Mesenchymal stem cell (in vitro differentiated cells and primary cell): ENCODE data around the gene EFCAB6.

Source experiments
- DNase-seq: peaks from one replicate; pipeline ENCODE4 v3.0.0-alpha.2; 2013
- H2AFZ ChIP-seq: one replicate; pipeline ENCODE4 v1.6.1; 2013; ENCODE audit warnings: low read depth, mild to moderate bottlenecking, control low read depth, inconsistent platforms, low read length, moderate library complexity
- H2AK5ac ChIP-seq: 2 replicates; pipeline ENCODE4 v1.6.1; 2013; ENCODE audit warnings: low read length, moderate library complexity, mild to moderate bottlenecking, inconsistent platforms; ENCODE audit not compliant: severe bottlenecking
- H2BK120ac ChIP-seq: one replicate; pipeline ENCODE4 v1.6.1; 2013; ENCODE audit warnings: low read depth, mild to moderate bottlenecking, inconsistent platforms, low read length, moderate library complexity
- H2BK12ac ChIP-seq, 2 experiments: one replicate each; pipeline ENCODE4 v1.6.1; 2013; ENCODE audit warnings: inconsistent platforms in 2 of 2, low read length in 2 of 2, mild to moderate bottlenecking in 2 of 2, moderate library complexity in 2 of 2, control low read depth in 1 of 2
- H2BK15ac ChIP-seq: one replicate; pipeline ENCODE4 v1.6.1; 2013; ENCODE audit warnings: mild to moderate bottlenecking, low read depth, inconsistent platforms; ENCODE audit not compliant: poor library complexity, severe bottlenecking
- H2BK5ac ChIP-seq: 2 replicates; pipeline ENCODE4 v1.6.1; 2013; ENCODE audit warnings: low read depth, mild to moderate bottlenecking, low read length, control low read depth, inconsistent platforms; ENCODE audit not compliant: poor library complexity, severe bottlenecking
- H3K14ac ChIP-seq, 2 experiments: one replicate each; pipeline ENCODE4 v1.6.1; 2013; ENCODE audit warnings: inconsistent platforms in 2 of 2, low read length in 2 of 2, control low read depth in 1 of 2, mild to moderate bottlenecking in 1 of 2, moderate library complexity in 1 of 2
- H3K18ac ChIP-seq, 2 experiments: one replicate each; pipeline ENCODE4 v1.6.1; 2013; ENCODE audit warnings: inconsistent platforms in 2 of 2, low read length in 2 of 2, control low read depth in 1 of 2, low read depth in 1 of 2, mild to moderate bottlenecking in 1 of 2
- H3K23ac ChIP-seq, 2 experiments: one replicate each; pipeline ENCODE4 v1.6.1; 2013; ENCODE audit warnings: inconsistent platforms in 2 of 2, low read length in 2 of 2, mild to moderate bottlenecking in 2 of 2, moderate library complexity in 2 of 2, control low read depth in 1 of 2
- H3K27ac ChIP-seq: 2 replicates; pipeline ENCODE4 v1.5.1; 2013; ENCODE audit warnings: mild to moderate bottlenecking, moderate library complexity, low read length, control low read depth, inconsistent platforms; ENCODE audit not compliant: poor library complexity, severe bottlenecking
- H3K27me3 ChIP-seq, 2 experiments: 2 replicates each; pipeline versions ENCODE4 v1.6.1 to v1.7.0; 2013; ENCODE audit warnings: low read length in 2 of 2, mild to moderate bottlenecking in 2 of 2, moderate library complexity in 2 of 2, control low read depth in 1 of 2, inconsistent platforms in 1 of 2; ENCODE audit not compliant: control insufficient read depth in 1 of 2, insufficient read depth in 1 of 2
- H3K36me3 ChIP-seq, 2 experiments: 2 replicates each; pipeline versions ENCODE4 v1.6.1 to v1.7.0; 2013; ENCODE audit warnings: low read length in 2 of 2, control low read depth in 1 of 2, inconsistent platforms in 1 of 2, low read depth in 1 of 2, mild to moderate bottlenecking in 1 of 2; ENCODE audit not compliant: insufficient read depth in 2 of 2, control insufficient read depth in 1 of 2
- H3K4ac ChIP-seq, 2 experiments: one replicate each; pipeline ENCODE4 v1.6.1; 2013; ENCODE audit warnings: inconsistent platforms in 2 of 2, low read length in 2 of 2, mild to moderate bottlenecking in 2 of 2, moderate library complexity in 2 of 2, control low read depth in 1 of 2, low read depth in 1 of 2
- H3K4me1 ChIP-seq: 2 replicates; pipeline ENCODE4 v1.6.1; 2013; ENCODE audit warnings: low read depth, low read length, control low read depth; ENCODE audit not compliant: control insufficient read depth, insufficient read depth
- H3K4me2 ChIP-seq: 2 replicates; pipeline ENCODE4 v1.6.1; 2013; ENCODE audit warnings: low read length, mild to moderate bottlenecking, inconsistent platforms; ENCODE audit not compliant: poor library complexity, severe bottlenecking
- H3K4me3 ChIP-seq, 2 experiments: 2 replicates each; pipeline versions ENCODE4 v1.5.1 to v1.7.0; 2013; ENCODE audit warnings: low read length in 2 of 2, mild to moderate bottlenecking in 2 of 2, control low read depth in 1 of 2, low read depth in 1 of 2; ENCODE audit not compliant: insufficient read depth in 1 of 2
- H3K79me1 ChIP-seq: replicated peaks from 2 replicates; pipeline ENCODE4 v1.6.1; 2013; ENCODE audit warnings: mild to moderate bottlenecking, control low read depth, low read length, inconsistent platforms; ENCODE audit not compliant: poor library complexity, severe bottlenecking
- H3K9ac ChIP-seq: 2 replicates; pipeline ENCODE4 v1.7.0; 2013; ENCODE audit warnings: mild to moderate bottlenecking, low read length, moderate library complexity
- H3K9me3 ChIP-seq: 2 replicates; pipeline ENCODE4 v1.7.0; 2013; ENCODE audit warnings: mild to moderate bottlenecking, low read length; ENCODE audit not compliant: control insufficient read depth
- H4K8ac ChIP-seq: one replicate; pipeline ENCODE4 v1.6.1; 2013; ENCODE audit warnings: inconsistent platforms, mild to moderate bottlenecking, low read length, moderate library complexity
- H4K91ac ChIP-seq: one replicate; pipeline ENCODE4 v1.6.1; 2013; ENCODE audit warnings: mild to moderate bottlenecking, low read length, inconsistent platforms
- WGBS: methylation state at CpG from one replicate; pipeline ENCODE4 v1.1.7; 2013; ENCODE audit warnings: mixed read lengths; 5-methylcytosine and 5-hydroxymethylcytosine counted together

Gene EFCAB6

DNA sequence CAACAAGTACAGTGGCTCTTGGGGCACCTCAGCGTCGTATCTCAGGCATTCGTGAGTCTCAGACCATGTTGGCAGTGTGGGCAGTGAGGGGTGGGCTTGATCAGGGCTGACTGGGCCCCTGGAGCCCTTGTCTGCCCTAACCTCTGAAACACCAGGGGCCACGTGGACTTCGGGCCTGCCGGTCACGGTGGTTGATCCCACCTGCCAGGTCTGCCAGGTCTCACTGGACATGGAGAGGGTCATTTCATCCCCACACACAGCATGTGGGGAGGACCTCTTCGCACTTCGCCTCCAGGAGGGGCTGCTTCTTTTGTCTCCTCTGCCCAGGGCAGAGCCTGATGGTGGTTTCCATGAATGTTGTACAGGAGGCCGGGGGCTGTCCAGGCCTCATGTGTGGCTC lies 323.2 kb downstream of the EFCAB6 start:
- no peak overlapping the region for H3K23ac ChIP-seq
- H2BK5ac ChIP-seq: no peak overlapping the region
- H2AK5ac ChIP-seq: no peak overlapping the region
- H2BK15ac ChIP-seq: no peak overlapping the region
- no peak overlapping the region for H3K9ac ChIP-seq
- H3K27ac ChIP-seq: no peak overlapping the region
- WGBS: 79% methylated on average over 10 of the region's 10 CpGs
- no peaks in the 10 kb centered on the region for H3K79me1 ChIP-seq
- H2BK12ac ChIP-seq: no peak overlapping the region
- no peak overlapping the region for H4K91ac ChIP-seq
- H3K4me3 ChIP-seq: no peak overlapping the region
- H3K4me2 ChIP-seq: no peak overlapping the region
- DNase-seq: no peak
- no peak overlapping the region for H3K18ac ChIP-seq
- no peaks in the 10 kb centered on the region for H3K4me1 ChIP-seq
- no peak overlapping the region for H2AFZ ChIP-seq
- no peaks in the 10 kb centered on the region for H3K36me3 ChIP-seq
- H3K27me3 ChIP-seq: peaks cover 0 to 33% of the 10 kb centered on the region in 2 experiments
- no peak overlapping the region for H4K8ac ChIP-seq
- H3K4ac ChIP-seq: no peak overlapping the region
- H2BK120ac ChIP-seq: no peak overlapping the region
- H3K14ac ChIP-seq: no peak overlapping the region
- H3K9me3 ChIP-seq: no peaks in the 10 kb centered on the region

DNA sequence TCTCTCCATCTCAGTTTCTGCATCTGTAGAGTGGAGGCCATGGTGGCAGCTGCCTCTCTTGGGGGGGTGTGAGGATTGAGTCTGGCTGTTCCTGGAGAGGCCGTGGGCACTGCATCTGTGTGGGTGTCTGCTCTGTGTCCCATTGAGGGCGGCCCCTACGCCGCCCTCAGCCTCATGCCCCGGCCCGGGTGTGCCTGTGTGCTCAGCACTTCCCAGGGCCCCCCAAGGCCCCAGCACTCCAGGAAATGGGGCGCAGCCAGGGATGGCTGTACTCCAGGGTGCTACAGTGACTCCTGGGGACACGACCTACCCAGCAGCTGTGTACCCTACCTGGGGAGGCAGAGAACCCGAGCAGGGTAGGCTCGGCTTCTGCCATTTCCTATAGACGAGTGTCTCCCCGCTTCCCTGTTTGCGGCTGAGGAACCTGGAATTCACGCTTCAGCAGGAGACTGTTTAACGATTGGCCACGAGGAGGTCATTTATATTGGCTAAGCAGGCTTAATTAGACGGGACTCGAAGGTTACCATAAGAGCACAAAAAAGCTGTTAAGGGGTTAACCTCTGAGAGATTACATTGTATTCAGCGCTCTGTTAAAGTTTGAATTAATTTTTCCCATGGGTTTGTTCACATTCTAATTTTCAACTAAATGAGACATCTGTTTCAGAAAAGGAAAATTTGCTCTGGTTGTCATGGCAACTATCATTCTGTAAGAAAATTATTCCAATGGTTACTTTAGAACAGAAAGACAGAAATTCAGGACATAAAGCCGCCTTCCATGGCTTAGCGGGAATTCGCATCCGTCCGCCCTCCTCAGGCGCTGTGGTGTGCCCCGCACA lies 323.9 kb downstream of the EFCAB6 start:
- H3K4me1 ChIP-seq: no peaks in the 10 kb centered on the region
- no peaks in the 10 kb centered on the region for H3K79me1 ChIP-seq
- no peak overlapping the region for H2BK12ac ChIP-seq
- H2BK5ac ChIP-seq: no peak overlapping the region
- no peak overlapping the region for H2AK5ac ChIP-seq
- no peak for DNase-seq
- H3K9ac ChIP-seq: no peak overlapping the region
- H2AFZ ChIP-seq: no peak overlapping the region
- no peak overlapping the region for H3K27ac ChIP-seq
- no peaks in the 10 kb centered on the region for H3K9me3 ChIP-seq
- H3K36me3 ChIP-seq: no peaks in the 10 kb centered on the region
- no peak overlapping the region for H3K4me2 ChIP-seq
- no peak overlapping the region for H3K4me3 ChIP-seq
- H2BK120ac ChIP-seq: no peak overlapping the region
- H4K8ac ChIP-seq: no peak overlapping the region
- no peak overlapping the region for H4K91ac ChIP-seq
- H3K18ac ChIP-seq: no peak overlapping the region
- H3K27me3 ChIP-seq: peaks cover 0 to 35% of the 10 kb centered on the region in 2 experiments
- H3K4ac ChIP-seq: no peak overlapping the region
- no peak overlapping the region for H3K23ac ChIP-seq
- no peak overlapping the region for H3K14ac ChIP-seq
- 83% methylated on average over 26 of the region's 26 CpGs for WGBS
- H2BK15ac ChIP-seq: no peak overlapping the region

DNA sequence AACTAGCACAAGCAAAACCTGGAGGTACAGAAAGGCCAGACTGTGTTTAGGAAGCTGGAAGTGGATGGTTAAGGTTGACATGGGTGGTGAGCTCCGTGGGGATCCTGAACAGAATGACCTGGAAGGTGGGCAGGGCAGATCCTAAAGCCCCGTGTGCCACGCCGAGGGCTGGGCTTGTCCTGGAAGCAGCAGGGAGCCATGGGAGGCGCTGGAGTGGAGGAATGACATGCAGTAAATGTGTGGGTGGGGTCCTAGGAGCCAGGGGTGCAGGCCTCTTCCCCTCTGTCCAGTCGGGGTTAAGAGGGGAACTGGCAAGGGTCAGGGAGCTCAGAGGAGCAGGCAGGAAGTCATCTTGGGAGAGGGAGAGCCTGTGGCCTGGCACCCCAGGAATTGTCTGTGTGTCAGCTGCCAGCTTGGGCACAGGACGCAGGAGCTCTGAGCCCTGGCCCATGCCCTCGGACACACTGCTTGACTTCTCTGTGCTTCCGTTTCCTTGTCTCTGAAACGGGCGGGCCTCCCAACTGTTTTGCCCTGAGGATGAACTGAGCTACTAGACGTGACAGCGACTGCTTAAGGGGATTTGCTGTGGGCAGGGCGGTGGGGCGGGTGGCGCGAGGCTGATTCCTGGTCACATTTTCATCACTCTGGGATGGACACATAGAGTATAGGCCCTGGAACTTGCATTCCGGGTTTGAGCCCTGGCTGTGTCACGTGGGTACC lies 324.6 kb downstream of the EFCAB6 start:
- Histone ChIP-seq H3K4ac (no peak overlapping the region), H3K14ac (no peak overlapping the region), H3K9me3 (no peaks in the 10 kb centered on the region), H3K27ac (no peak overlapping the region), H3K4me2 (no peak overlapping the region), H3K79me1 (no peaks in the 10 kb centered on the region), H2BK120ac (no peak overlapping the region), H3K36me3 (no peaks in the 10 kb centered on the region), H3K18ac (no peak overlapping the region), H2BK5ac (no peak overlapping the region), H3K4me3 (no peak overlapping the region), H4K8ac (no peak overlapping the region), H2AK5ac (no peak overlapping the region), H2BK12ac (no peak overlapping the region), H4K91ac (no peak overlapping the region), H3K9ac (no peak overlapping the region), H2BK15ac (no peak overlapping the region), H3K23ac (no peak overlapping the region), H3K27me3 (peaks cover 0 to 39% of the 10 kb centered on the region in 2 experiments), H3K4me1 (no peaks in the 10 kb centered on the region), H2AFZ (no peak overlapping the region)
- WGBS: 74% methylated on average over 19 of the region's 19 CpGs
- no peak for DNase-seq

DNA sequence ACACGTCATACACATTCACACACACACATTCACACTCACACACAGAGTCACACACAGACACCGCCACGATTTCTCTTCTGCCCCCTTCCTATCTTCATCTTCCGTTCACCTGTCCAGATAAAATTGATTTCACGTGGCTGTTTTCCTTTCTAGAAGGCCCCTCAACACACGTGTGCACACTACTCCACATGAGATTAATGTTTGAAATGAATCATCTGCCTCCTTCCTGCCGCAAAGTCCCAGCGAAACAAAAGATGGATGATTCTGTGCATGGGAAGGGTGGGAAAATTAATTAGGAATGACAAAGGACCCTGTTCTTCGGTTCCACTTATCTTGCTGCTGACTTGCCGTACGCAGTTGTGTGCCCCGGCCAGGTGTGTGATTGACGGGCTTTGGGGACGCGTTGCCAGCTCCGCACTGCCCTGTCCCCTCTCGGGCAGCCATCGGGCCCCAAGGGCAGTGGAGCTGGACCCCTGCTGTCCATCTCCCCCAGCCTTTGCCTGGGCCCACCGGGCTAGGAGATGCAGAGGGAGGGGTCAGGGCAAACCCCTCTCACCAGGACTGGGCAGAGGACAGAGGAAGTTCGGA lies 326.5 kb downstream of the EFCAB6 start:
- Histone ChIP-seq H3K4ac (no peak overlapping the region), H2AK5ac (no peak overlapping the region), H3K23ac (no peak overlapping the region), H3K4me1 (no peaks in the 10 kb centered on the region), H3K4me3 (no peak overlapping the region), H3K4me2 (no peak overlapping the region), H3K14ac (no peak overlapping the region), H3K27ac (no peak overlapping the region), H4K8ac (no peak overlapping the region), H2AFZ (no peak overlapping the region), H3K18ac (no peak overlapping the region), H2BK12ac (no peak overlapping the region), H4K91ac (no peak overlapping the region), H2BK5ac (no peak overlapping the region), H3K9me3 (no peaks in the 10 kb centered on the region), H3K36me3 (no peaks in the 10 kb centered on the region), H3K9ac (no peak overlapping the region), H2BK15ac (no peak overlapping the region), H3K79me1 (no peaks in the 10 kb centered on the region), H2BK120ac (no peak overlapping the region), H3K27me3 (peaks cover 0 to 46% of the 10 kb centered on the region in 2 experiments)
- no peak for DNase-seq
- 83% methylated on average over 19 of the region's 20 CpGs for WGBS
